ENCODE results near the gene PWP1.
"Not testable (repeated sequence)": the region's sequence is repeated elsewhere in the genome, so short reads cannot be mapped to it uniquely, and the experiment has no call there.

Gene PWP1

DNA sequence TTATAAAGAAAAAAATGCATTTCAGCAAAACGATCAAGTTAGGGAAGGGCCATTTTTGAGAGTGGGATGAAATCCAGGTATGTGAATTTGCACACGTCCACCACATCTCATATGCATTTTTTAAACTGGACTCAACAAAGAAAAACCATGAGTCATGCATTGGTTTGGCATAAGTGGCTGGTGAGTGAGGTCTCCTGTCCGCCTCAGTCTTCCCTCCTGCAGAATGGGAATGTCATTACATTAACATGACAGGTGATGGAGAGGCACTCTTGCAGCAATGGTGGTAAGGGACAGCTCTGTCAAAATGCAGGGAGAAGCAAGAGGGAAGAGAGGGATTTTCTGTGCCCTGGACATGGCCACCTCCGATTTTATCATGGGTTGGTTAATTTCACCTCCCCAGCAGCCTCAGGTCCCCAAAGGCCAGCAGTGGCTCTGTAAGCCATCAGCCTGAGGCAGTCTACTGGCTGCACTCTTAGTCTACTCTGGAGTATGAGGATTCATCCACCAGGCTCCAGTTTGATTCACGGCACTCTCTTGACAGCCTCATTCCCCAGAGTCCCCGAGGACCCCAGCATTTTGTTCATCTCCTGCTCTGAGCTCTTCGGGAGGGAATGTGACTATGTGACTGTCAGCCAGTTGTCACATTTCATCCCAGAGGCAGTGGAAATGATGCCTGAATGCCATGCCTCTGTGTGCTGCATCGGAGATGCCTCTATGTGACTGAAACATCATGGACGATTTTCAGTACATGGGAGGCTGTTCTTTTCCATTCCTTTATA is 17.1 kb upstream of the PWP1 start:
- DNase-seq: no peak

DNA sequence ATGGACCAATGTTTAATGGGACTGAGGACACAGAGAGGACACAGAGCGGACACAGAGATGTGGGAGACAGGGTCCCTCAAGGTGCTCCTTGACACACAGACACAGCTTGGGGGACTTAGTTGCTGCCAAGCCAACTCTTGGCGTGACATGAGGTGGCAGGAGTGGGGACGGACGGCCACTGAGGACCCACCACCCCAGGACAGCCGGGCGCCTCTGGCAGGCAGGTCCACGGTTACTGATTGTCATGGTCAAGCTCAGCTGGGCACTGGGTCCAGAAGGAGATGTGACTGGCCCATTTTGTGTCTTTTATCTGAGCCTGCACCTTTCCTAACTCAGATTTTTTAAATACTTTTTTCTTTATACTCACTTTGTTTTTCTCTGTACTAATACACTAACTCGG is 15.7 kb upstream of the PWP1 start:
- no peak for DNase-seq

DNA sequence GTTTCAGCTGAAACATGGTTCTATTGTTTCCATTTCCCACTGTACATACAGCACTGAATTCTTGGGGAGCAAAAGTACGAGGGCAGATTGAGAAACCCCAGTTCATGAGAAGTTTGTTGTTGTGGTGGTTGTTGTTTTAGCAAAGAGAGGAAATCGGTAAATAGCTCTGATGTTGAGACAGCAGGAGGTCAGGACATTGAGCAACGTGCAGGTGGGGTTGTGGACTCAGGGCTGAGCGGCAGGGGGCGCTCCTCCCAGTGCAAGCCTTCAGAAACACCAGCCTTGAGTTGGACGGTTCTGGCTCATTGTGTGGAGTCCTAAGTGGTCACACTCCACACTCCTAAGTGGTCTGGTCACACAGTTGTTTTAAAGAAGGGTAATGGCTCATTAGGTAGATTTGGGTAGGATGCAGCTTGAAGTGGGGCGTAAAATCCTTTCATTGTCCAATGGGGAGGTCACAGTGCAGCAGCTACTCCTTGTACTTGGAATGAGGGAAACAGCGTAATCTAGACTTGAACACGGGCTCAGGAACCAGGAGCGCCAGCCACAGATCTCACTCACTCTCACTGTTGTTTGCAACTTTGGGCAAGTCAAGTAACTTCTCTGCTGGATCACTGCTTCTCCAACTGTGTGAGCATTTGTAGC is 14.5 kb upstream of the PWP1 start:
- peak in 1 of 5 donors; percentile 58 for DNase-seq

DNA sequence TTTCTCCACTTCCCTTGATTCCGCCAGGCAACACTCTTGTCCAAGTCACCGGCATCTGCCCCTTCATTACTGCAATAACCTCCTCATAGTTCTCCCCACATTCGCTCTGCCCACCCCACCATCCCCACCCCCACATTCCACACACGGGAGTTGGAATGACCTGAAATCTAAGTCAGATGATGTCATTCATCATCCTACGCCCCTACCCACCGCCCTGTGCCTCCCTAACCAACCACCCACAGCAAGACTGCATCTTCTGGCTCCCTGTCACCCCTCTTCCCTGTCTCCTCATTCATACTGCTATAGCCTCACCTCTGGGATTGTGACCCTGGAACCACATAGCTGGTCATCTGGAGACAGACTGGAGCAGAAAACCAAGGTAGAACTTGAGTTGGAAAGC is 7.9 kb upstream of the PWP1 start:
- no peak for DNase-seq

DNA sequence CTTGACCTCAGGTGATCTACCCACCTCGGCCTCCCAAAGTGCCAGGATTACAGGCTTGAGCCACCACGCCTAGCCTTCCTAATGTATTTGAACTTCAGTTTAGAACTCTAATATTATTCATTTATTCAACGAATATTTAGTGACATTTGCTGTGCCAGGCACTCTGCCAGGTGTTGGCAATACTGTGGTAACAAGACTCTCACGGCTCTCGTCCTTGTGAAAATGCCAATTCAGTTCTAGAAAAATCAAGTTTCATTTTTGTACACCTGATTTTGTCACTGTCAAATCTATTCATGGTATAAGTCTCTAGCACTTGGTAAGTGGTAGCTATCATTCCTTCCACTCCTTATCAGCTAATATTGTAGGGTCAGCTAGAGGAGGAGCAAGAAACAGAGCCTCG is 6.3 kb upstream of the PWP1 start:
- no peak for DNase-seq

DNA sequence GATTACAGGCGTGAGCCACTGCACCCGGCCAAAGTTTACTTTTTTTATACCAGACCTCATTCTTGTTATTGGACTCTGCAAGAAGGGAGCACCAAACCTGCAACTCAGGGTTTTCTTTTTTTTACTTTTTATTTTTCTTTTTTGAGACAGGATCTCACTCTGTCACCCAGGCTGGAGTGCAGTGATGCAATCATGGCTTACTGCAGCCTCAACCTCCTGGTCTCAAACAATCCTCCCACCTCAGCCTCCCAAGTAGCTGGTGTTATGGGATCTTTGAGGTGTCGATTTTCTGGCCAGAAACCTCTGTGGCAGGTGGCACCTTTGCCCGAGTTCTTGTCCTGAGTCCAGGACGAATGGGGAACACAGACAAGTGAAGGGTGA is 4.2 kb upstream of the PWP1 start:
- DNase-seq: no peak

DNA sequence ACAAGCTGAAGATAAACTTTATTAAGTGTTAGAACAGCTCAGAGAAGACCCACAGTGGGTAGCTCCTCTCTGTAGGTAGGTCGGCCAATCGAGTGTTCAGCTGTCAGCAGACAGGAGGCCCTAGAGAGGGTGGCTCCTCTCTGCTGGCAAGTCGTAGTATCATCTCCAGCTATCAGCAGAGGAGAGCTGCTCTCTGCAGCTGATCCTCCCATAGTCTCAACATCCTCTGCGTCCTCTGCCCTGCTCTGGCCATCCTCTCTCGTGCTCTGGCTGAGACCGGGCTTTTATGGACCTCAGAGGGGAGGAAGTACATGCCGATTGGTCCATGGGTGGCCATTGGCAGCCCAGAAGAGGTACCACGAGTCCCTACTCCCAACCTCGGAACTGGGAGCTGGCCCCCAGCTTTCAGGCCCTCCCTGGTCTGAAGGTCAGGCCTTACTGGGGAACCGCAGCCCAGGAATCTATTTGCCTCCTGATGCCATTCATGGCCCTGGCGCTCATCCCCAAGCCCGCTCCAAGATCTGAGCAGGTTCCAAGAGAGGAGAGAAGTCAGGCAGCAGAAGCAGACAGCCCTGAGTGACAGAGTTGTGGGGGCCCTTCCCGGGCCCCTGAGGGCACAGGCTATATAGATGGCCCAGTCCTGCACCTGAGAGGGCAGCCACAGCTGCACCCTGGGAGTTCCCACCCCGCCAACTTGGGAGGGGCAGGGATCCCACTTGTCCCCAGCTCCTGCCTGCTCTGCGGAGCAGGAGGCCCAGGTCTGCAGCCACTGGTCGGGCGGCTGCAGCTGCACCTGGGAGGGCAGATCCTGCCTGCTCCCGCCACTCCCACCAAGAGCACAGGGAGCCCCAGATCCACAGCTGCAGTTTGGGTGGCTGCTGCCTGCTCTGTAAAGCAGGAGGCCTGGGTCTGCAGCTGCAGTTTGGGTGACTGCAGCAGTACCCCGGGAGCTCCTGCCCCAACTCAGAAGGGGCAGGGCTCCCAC is 3.5 kb upstream of the PWP1 start:
- no peak for DNase-seq

DNA sequence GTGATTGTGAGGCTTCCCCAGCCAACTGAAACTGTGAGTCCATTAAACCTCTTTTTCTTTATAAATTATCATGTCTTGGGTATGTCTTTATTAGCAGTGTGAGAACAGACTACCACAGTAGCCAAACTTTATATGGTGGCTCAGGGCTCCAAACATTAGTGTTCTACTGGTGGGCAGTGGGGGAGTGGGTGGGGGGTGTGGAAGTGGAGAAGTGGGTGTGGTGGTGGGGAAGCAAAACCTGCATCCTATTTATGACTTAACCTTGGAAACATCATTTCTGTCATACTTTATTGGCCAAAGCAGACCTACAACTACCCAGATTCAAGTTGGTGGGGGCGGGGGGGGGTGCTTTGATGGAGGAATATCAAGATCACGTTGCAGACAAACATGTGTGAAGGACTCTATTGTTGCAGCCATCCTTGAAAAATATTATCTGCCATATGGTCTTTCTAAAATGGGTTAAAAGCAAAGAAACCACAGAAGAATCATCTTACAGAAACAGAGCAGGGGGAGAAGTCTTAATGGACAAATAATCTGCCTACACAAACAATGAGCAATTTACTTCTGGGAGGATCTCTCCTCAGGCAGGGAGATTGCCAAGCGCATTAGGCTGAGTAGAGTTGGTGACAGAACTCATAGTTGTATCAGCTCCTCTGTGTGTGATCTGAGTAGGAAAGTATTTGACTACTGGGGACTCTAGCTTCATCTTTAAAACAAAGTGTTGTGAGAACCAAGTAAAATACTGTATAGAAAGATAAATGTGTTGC is 1.4 kb upstream of the PWP1 start:
- no peak for DNase-seq

DNA sequence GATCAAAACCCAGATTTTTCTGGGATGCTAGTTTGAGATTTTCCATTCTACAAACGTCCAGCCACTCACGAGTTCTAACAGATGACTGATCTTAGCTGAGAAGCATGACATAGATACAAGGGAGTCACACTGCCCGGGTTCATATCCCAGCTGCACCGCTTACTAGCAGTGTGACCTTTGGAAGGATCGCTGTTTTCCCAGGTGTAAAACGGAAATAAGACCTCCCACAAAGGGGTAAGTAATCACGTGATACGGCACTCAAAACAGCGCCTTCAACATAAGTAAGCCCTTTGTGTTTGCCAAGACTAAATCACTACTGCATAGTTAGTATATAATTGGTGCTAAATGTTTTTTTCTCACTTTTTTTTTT is 624 bp upstream of the PWP1 start:
- DNase-seq: peak in 1 of 5 donors; percentile 39

DNA sequence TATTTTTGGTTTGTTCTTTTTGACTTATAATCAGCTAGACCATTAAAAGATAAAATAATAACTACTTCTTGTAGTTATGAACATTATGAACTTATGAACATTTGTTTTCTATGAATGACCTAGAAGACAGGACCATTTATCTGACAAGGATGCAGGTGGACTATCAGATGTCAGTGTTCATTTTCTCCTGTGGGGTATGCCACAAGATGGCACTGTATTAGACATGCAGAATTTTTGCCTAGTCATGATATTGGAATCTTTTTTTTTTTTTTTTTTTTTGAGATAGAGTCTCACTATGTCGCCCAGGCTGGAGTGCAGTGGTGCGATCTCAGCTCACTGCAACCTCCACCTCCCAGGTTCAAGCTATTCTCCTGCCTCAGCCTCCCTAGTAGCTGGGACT is 10.2 kb downstream of the PWP1 start:
- DNase-seq: not testable (repeated sequence)

DNA sequence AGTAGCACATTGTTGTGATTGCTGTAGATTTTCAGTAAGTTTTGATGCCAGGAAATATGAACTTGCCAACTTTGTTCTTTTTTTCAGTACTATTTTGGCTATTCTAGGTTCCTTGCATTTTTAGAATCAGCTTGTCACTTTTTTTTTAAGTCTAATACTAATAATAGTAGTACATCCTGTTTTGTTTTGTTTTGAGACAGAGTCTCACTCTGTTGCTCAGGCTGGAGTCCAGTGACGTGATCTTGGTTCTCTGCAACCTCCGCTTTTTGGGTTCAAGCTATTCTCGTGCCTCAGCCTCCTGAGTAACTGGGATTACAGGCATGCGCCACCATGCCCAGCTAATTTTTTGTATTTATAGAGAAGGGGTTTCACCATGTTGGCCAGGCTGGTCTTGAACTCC is 16.5 kb downstream of the PWP1 start:
- no peak for DNase-seq

DNA sequence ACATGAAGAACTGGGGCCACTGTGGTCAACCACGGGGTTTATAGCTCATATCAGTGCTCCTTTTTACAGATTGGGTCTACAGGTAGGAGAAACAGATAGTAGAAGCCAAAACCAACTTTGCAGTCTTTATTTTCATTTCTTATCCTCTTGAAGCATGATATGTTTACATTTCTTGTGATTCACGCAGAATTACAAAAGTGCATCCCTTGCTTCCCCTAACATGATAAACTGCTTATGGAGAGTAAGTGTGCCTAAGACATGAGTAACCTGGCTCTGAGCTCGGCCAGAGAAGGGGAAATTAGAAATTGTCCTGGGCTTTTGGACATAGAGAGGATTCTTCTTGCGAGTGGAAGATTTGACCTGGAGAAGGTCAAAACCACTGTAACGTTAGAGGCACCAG is 18.4 kb downstream of the PWP1 start:
- no peak for DNase-seq

DNA sequence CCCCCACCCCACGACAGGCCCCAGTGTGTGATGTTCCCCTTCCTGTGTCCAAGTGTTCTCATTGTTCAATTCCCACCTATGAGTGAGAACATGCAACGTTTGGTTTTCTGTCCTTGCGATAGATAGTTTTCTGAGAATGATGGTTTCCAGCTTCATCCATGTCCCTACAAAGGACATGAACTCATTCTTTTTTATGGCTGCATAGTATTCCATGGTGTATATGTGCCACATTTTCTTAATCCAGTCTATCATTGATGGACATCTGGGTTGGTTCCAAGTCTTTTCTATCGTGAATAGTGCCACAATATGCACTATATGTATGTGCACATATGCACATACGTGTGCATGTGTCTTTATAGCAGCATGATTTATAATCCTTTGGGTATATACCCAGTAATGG is 19.9 kb downstream of the PWP1 start:
- not testable (repeated sequence) for DNase-seq

DNA sequence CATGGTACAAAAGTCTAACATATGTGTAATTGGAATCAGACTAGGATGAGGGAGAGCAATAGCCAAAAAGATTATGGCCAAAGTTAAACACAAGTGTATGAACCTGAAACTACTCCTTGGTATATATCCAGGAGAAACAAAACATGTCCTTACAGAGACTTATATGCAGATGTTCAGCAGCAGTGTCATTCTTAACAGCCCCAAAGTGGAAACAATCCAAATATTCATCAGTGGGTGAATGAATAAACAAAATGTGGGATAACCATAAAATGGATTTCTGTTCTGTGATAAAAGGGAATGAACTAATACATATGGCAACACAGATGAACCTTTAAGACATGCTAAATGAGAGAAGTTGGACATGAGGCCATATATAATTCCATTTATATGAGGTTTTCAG is 30.2 kb downstream of the PWP1 start:
- DNase-seq: no peak

DNA sequence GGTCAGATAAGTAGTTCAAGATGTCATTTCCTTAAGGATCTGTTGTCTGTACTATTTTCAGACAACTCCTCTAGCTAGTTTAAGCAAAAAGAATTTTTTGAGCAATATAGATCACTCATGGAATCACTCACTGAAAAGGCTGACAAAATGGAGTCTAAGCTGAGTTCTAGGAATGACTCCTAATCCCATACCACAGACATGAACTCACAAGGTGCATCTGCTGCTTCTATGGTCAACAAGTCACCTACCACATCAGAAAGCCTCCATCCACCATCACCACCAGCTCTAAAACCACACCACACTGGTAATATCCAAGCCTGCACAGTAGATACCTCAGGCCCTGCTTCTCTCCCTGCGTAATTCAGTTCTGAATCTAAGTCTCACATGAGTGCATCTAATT is 33.0 kb downstream of the PWP1 start:
- DNase-seq: peak in 1 of 5 donors; percentile 3

DNA sequence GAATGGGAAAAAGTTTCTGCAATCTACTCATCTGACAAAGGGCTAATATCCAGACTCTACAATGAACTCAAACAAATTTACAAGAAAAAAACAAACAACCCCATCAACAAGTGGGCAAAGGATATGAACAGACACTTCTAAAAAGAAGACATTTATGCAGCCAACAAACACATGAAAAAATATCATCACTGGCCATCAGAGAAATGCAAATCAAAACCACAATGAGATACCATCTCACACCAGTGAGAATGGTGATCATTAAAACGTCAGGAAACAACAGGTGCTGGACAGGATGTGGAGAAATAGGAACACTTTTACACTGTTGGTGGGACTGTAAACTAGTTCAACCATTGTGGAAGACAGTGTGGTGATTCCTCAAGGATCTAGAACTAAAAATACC is 41.7 kb downstream of the PWP1 start:
- not testable (repeated sequence) for DNase-seq

DNA sequence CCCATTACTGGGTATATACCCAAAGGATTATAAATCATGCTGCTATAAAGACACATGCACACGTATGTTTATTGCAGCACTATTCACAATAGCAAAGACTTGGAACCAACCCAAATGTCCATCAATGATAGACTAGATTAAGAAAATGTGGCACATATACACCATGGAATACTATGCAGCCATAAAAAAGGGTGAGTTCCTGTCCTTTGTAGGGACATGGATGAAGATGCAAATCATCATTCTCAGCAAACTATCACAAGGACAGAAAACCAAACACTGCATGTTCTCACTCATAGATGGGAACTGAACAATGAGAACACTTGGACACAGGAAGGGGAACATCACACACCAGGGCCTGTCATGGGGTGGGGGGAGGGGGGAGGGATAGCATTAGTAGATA is 42.1 kb downstream of the PWP1 start:
- not testable (repeated sequence) for DNase-seq

DNA sequence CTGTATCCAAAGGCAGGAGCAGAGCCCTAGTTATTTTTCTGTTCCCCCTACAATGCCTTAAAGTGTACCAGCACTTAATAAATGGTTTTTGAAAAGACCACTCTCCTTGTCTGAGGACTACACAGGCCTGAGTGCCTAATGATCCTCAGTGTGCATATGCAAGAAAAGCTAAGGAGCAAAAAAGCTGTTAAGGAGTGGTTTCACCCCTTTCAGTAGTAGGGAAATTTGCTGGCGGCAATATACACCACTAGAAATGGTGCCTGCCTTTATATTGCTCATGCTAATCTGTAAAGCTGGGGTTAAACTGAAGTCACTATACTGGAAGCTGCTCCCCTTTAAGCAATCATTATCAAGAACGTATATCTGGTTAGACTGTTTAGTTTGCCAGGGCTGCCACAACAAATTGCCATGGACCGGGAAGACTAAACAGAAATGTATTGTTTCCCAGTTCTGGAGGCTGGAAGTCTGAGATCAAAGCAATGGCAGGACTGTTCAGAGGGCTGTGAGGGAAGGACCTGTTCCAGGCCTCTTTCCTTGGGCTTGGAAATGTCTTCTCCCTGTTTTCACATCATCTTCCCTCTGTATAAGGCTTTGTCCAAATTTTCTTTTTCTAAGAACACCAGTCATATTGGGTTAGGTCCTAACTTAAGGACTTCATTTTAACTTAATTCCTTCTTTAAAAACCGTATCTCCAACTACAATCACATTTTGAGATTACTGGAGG is 45.2 kb downstream of the PWP1 start:
- DNase-seq: no peak

DNA sequence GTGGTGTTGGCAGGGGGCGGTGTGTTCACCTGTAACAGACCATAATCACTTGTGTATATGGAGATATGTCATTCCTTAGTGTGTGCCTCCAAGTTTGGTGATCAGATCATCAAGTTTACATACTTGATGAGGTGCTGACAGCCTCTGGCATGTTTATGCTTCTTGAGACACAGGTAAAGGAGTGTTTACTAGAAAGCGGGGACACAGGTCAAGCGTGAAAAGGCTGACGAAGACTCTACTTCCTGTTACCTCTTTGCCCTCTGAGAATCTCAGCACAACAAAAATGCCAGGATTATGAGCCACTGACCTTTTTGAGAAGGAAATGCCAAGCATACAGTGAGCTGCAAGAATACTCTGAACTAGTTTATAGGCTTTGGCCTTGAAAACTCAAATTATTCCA is 45.8 kb downstream of the PWP1 start:
- no peak for DNase-seq

DNA sequence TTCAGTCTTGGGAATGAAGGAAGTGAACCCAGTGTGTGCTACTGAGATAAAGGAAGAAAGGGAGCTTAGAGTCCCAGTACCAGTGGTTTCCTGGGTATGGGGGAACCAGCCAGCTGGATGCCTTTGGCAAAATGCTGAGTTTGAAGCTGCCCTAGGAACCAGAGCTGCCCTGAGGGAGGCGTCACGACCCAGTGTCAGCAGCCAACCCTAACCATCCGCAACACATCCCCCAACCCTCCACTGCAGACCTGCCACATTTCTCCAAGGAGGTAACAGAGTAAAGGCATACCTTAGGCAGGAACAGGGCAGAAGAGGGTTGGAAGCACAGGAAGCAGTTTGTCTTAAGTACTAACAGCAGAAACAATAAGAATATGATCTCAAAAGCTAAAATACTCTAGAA is 46.8 kb downstream of the PWP1 start:
- no peak for DNase-seq

DNA sequence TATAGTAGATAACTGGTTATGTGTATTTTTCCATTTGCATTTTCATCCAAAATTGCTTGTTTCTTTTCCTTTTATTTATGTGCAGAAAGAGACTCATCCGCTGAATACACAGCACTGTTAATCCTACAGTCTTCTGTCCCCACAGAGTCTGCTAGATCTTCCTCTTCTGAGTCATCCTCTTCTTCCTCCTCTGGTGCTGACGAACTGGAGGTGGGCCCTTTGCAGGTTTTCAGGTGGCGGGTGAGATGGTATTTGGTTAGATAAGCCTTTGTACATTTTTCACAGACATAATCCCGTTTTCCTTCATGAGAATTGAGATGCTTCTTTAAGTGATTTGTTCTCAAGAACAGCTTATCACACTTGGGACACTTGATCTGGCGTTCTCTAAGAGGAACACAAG is 48.5 kb downstream of the PWP1 start:
- no peak for DNase-seq

DNA sequence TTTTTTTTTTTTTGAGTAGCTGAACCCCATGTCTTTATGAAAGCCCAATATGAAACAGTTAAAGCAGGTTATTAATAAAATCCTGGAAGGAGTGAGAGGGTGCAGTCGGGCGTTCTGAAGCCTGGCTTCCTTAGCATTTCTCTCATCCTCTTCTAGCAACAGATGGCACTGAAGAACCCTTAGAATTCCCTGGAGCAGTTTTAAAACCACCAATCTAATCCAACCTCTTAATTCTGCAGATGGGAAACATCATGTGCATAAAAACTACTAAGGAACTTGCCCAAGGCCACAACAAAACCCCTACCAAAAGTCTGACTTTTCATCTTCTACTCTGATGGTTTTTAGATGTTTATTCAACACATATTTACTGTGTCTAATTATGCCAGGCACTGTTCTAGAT is 50.2 kb downstream of the PWP1 start:
- DNase-seq: no peak

All from T-helper 1 cell (primary cell).